ENCODE results near the gene CBFB. TPM values are rescaled to one million over a fixed set of nuclear protein-coding genes. Genes with fewer than 3 reads are reported as not detected.

Gene CBFB
- total RNA-seq, 1 experiment from 2014 or later: 50.6 TPM

- no peak overlapping the region for H3K4me3 ChIP-seq (ENCODE audit: low read length)
- BruUV-seq (replicated peaks): TSS peak; percentile 26
- H4K20me1 ChIP-seq (ENCODE audit: low read length): no peaks in the 10 kb centered on the region
- DNase-seq: no peak
- no peak overlapping the region for H3K9ac ChIP-seq (ENCODE audit: low read length)
- intact Hi-C loops (cut with micrococcal nuclease): no loop called here
- no peaks in the 10 kb centered on the region for H3K9me2 ChIP-seq (replicated peaks; ENCODE audit: low read length)
- ATAC-seq: no peak
- H3F3A ChIP-seq (ENCODE audit: low read length, unreplicated experiment): no peaks in the 10 kb centered on the region
- no peaks in the 10 kb centered on the region for H3K27me3 ChIP-seq (ENCODE audit: low read length)
- ChIA-PET CTCF (no interaction called here), POLR2A (ENCODE audit: unreplicated experiment) (no interaction called here)
- H3K4me2 ChIP-seq (ENCODE audit: low read length): no peak overlapping the region
- no peak overlapping the region for H3K27ac ChIP-seq (ENCODE audit: low read length)
- no peak overlapping the region for H2AFZ ChIP-seq (ENCODE audit: low read length)
- H3K36me3 ChIP-seq (ENCODE audit: low read depth, low read length): no peaks in the 10 kb centered on the region; the same call in 1 of the 2 replicates
- H3K79me2 ChIP-seq (ENCODE audit: low read length): no peaks in the 10 kb centered on the region
- H3K9me3 ChIP-seq (ENCODE audit: low read length): no peaks in the 10 kb centered on the region
- no peak for TF ChIP-seq EZH2 (IDR thresholded peaks at IDR 0.05; ENCODE audit: low read length, unreplicated experiment)
- TF ChIP-seq EZH2phosphoT487 (IDR thresholded peaks at IDR 0.05; ENCODE audit: borderline replicate concordance, low read length): no peak
- TF ChIP-seq, protein P1, sequence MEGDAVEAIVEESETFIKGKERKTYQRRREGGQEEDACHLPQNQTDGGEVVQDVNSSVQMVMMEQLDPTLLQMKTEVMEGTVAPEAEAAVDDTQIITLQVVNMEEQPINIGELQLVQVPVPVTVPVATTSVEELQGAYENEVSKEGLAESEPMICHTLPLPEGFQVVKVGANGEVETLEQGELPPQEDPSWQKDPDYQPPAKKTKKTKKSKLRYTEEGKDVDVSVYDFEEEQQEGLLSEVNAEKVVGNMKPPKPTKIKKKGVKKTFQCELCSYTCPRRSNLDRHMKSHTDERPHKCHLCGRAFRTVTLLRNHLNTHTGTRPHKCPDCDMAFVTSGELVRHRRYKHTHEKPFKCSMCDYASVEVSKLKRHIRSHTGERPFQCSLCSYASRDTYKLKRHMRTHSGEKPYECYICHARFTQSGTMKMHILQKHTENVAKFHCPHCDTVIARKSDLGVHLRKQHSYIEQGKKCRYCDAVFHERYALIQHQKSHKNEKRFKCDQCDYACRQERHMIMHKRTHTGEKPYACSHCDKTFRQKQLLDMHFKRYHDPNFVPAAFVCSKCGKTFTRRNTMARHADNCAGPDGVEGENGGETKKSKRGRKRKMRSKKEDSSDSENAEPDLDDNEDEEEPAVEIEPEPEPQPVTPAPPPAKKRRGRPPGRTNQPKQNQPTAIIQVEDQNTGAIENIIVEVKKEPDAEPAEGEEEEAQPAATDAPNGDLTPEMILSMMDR (conservative IDR thresholded peaks at IDR 0.05; ENCODE audit: low read depth, low read length): no peak
- H3K4me1 ChIP-seq (ENCODE audit: insufficient read depth, low read length): no peaks in the 10 kb centered on the region
Measured at GRCh38 chr16:67148656-67149275, 119.8 kb downstream of the CBFB start.

DNA sequence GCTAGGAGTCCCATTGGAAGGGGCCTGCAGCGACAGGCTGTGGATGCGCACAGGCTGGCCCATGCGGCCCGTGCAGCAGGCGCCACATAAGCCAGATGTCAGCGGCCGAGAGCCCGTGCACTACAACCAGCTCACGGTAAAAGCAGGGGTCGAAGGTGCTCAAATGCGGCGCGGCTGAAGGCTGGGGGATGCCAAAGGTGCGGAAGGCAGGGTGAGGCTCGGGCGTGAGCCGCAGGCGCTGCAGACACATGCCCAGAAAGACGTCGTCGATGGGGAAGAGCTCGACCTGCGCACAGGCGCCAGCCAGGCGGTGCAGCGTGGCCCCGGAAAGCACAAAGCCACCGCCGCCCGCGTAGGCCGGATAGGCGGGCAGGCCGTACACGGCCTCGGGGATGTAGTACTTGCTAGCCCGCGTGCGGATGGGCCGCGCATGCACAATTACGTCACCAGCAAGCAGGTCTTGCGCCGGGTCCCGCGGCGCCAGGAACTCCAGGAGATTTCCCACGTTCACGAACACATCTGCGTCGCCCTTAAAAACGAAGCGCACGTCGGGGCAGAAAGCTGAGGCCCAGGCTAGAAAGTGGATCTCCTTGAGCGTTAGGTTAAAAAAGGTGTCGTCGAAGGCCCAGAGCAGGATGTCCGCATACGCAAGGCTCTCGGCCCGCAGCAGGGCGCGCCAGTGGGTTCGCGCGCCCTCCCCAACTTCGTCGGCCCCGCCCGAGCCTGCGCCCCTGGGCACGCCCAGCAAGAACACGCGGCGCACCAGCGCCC, 120.5 kb downstream of the CBFB start:
- H3K9me3 ChIP-seq (ENCODE audit: low read length): no peaks in the 10 kb centered on the region
- H2AFZ ChIP-seq (ENCODE audit: low read length): no peak overlapping the region
- no peak overlapping the region for H3K9ac ChIP-seq (ENCODE audit: low read length)
- H3K9me2 ChIP-seq (replicated peaks; ENCODE audit: low read length): no peaks in the 10 kb centered on the region
- no peaks in the 10 kb centered on the region for H3F3A ChIP-seq (ENCODE audit: low read length, unreplicated experiment)
- no peak overlapping the region for H3K4me3 ChIP-seq (ENCODE audit: low read length)
- no peaks in the 10 kb centered on the region; the same call in 1 of the 2 replicates for H3K36me3 ChIP-seq (ENCODE audit: low read depth, low read length)
- ChIA-PET CTCF (no interaction called here), POLR2A (ENCODE audit: unreplicated experiment) (no interaction called here)
- intact Hi-C loops (cut with micrococcal nuclease): no loop called here
- no peaks in the 10 kb centered on the region for H3K4me1 ChIP-seq (ENCODE audit: insufficient read depth, low read length)
- BruUV-seq (replicated peaks): no TSS peak
- no peak overlapping the region for H3K4me2 ChIP-seq (ENCODE audit: low read length)
- H4K20me1 ChIP-seq (ENCODE audit: low read length): no peaks in the 10 kb centered on the region
- no peak overlapping the region for H3K27ac ChIP-seq (ENCODE audit: low read length)
- TF ChIP-seq, protein P1 (conservative IDR thresholded peaks at IDR 0.05; ENCODE audit: low read depth, low read length): no peak
- TF ChIP-seq EZH2phosphoT487 (IDR thresholded peaks at IDR 0.05; ENCODE audit: borderline replicate concordance, low read length): no peak
- TF ChIP-seq EZH2 (IDR thresholded peaks at IDR 0.05; ENCODE audit: low read length, unreplicated experiment): no peak
- no peak for ATAC-seq
- no peak for DNase-seq
- no peaks in the 10 kb centered on the region for H3K79me2 ChIP-seq (ENCODE audit: low read length)
- H3K27me3 ChIP-seq (ENCODE audit: low read length): no peaks in the 10 kb centered on the region

All from PC-3 (cell line).